Measurements from ENCODE around the gene XRN1. TPM values are rescaled to one million over a fixed set of nuclear protein-coding genes. Genes with fewer than 3 reads are reported as not detected.
"Not testable (repeated sequence)": the region's sequence is repeated elsewhere in the genome, so short reads cannot be mapped to it uniquely, and the experiment has no call there.

Gene XRN1
- polyA plus RNA-seq, 1 experiment = 14.3 TPM

DNA sequence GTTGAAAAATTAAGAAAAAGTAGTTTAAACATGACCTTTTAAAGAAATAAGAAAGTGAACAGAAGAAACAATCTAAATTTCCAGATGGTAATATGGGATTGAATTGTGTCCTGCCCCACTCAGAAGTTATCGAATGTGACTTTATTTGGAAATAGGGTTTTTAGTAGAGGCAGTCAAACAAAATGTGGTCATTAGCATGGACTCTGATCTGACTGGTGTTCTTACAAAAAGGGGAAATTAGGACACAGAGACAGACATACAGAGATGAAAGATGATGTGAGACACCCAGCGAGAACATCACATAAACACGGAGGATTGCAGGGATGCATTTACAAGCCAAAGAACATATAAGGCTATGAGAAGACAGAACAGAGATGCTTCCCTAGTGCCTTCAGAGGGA, 73.2 kb downstream of the XRN1 start:
- 0 out of 2 replicates have a peak, but pooled peaks cover 2% of the 10 kb centered on the region for H3K36me3 ChIP-seq (ENCODE audit: control insufficient read depth, insufficient read depth, low read length)
- no peak for DNase-seq (ENCODE audit: low read depth)
- CTCF ChIA-PET = interaction anchor here (1.1 kb wide), 1 partner anchor 36 kb away, joined by 4 read pairs; no protein-coding TSS in a partner anchor
- TF ChIP-seq, protein P1, sequence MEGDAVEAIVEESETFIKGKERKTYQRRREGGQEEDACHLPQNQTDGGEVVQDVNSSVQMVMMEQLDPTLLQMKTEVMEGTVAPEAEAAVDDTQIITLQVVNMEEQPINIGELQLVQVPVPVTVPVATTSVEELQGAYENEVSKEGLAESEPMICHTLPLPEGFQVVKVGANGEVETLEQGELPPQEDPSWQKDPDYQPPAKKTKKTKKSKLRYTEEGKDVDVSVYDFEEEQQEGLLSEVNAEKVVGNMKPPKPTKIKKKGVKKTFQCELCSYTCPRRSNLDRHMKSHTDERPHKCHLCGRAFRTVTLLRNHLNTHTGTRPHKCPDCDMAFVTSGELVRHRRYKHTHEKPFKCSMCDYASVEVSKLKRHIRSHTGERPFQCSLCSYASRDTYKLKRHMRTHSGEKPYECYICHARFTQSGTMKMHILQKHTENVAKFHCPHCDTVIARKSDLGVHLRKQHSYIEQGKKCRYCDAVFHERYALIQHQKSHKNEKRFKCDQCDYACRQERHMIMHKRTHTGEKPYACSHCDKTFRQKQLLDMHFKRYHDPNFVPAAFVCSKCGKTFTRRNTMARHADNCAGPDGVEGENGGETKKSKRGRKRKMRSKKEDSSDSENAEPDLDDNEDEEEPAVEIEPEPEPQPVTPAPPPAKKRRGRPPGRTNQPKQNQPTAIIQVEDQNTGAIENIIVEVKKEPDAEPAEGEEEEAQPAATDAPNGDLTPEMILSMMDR (IDR thresholded peaks at IDR 0.05; ENCODE audit: insufficient read depth, low read depth, low read length) = no peak
- no peak overlapping the region for H3K4me3 ChIP-seq (ENCODE audit: low read depth, low read length)
- no peaks in the 10 kb centered on the region for H3K27me3 ChIP-seq (ENCODE audit: control insufficient read depth, insufficient read depth, low read length)
- POLR2A ChIA-PET = no interaction called here

DNA sequence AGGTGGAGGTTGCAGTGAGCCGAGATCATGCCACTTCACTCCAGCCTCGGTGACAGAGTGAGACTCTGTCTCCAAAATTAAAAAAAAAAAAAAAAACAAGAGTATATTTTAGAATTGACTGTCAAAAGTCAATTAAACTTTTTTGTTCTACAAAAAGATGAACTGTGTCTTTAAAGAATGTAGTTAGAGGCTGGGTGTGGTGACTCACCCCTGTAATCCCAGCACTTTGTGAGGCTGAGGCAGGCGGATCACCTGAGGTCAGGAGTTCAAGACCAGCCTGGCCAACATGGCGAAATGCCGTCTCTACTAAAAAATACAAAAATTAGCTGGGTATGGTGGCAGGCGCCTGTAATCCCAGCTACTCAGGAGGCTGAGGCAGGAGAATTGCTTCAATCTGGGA, 78.3 kb downstream of the XRN1 start:
- POLR2A ChIA-PET; DNase-seq (ENCODE audit: low read depth); H3K27me3 ChIP-seq (ENCODE audit: control insufficient read depth, insufficient read depth, low read length); H3K4me3 ChIP-seq (ENCODE audit: low read depth, low read length); H3K36me3 ChIP-seq (ENCODE audit: control insufficient read depth, insufficient read depth, low read length): not testable (repeated sequence)
- CTCF ChIA-PET = interaction anchor here (1.2 kb wide), 1 partner anchor 20 kb away, joined by 3 read pairs; no protein-coding TSS in a partner anchor

DNA sequence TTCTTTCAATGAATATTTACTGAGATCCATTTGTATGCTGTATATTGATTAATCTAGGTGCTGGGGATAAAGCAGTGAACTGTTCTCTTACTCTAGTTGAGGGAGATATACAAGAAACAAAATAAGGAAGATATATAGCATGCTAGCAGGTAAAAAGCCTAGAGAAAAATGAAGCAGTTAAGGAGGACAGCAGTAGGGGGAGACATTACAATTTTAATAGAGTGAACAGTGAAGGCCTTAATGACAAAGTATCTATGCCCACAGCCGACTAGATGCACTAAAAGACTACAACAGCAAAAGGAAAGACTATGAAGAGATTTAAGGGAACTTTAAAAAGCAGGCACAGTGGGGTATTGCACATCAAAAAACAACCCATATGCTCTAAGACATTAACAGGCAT, 81.4 kb downstream of the XRN1 start:
- TF ChIP-seq, protein P1 (IDR thresholded peaks at IDR 0.05; ENCODE audit: insufficient read depth, low read depth, low read length) = peak; percentile 17; the same call in 1 of the 2 replicates
- ChIA-PET POLR2A (no interaction called here), CTCF (no interaction called here)
- H3K27me3 ChIP-seq (ENCODE audit: control insufficient read depth, insufficient read depth, low read length) = no peaks in the 10 kb centered on the region
- H3K36me3 ChIP-seq (ENCODE audit: control insufficient read depth, insufficient read depth, low read length) = peaks cover 4% of the 10 kb centered on the region; the same call in 1 of the 2 replicates
- H3K4me3 ChIP-seq (ENCODE audit: low read depth, low read length) = no peak overlapping the region
- DNase-seq (ENCODE audit: low read depth) = no peak

DNA sequence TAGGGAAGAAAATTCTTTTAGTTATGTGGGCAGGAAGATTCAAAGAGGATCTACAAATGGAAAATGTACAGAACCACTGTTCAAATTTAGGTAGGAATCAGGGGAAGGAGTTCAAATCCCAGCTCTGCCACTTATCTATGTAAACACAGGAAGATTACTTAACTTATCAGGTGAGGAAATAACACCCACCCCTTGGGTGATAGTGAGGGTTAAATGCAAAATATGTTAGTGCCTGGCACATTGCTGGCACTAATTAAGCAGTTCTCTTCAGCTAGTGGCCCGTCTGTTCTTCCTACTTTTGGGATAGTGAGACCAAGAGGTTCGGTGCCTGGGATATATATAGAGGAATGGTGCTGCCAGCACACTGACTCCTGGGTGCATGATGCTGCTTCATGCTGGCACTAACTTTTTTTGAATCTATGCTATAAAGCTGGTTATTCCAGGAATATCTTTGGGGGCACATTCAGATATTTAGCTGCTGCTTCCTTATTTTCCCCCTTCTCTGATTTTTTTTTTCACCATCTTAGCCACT, 83.8 kb downstream of the XRN1 start:
- no peaks in the 10 kb centered on the region for H3K27me3 ChIP-seq (ENCODE audit: control insufficient read depth, insufficient read depth, low read length)
- CTCF ChIA-PET = interaction anchor here (0.6 to 1.0 kb wide), 4 partner anchors 8 to 890 kb away, joined by 3 to 5 read pairs (median 3); no protein-coding TSS in a partner anchor
- peaks cover 4% of the 10 kb centered on the region; the same call in 1 of the 2 replicates for H3K36me3 ChIP-seq (ENCODE audit: control insufficient read depth, insufficient read depth, low read length)
- no peak overlapping the region for H3K4me3 ChIP-seq (ENCODE audit: low read depth, low read length)
- DNase-seq (ENCODE audit: low read depth) = no peak
- TF ChIP-seq, protein P1 (IDR thresholded peaks at IDR 0.05; ENCODE audit: insufficient read depth, low read depth, low read length) = no peak
- POLR2A ChIA-PET = no interaction called here

DNA sequence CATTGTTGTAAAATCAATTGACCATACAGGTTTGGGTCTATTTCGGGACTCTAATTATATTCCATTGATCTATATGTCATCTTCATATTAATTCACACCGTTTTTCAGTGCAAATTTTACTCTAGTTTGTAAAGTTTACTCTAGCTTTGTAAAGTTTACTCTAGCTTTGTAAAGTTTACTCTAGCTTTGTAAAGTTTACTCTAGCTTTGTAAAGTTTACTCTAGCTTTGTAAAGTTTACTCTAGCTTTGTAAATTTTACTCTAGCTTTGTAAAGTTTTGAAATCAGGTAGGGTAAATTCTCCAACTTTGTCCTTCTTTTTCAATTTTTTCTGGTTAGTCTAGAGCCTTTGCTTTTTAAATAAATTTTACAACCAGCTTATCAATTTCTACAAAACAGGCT, 84.4 kb downstream of the XRN1 start:
- CTCF ChIA-PET = interaction anchor here (0.7 kb wide), 1 partner anchor 26 kb away, joined by 3 read pairs; no protein-coding TSS in a partner anchor
- POLR2A ChIA-PET; H3K27me3 ChIP-seq (ENCODE audit: control insufficient read depth, insufficient read depth, low read length); DNase-seq (ENCODE audit: low read depth); H3K4me3 ChIP-seq (ENCODE audit: low read depth, low read length); H3K36me3 ChIP-seq (ENCODE audit: control insufficient read depth, insufficient read depth, low read length): not testable (repeated sequence)

DNA sequence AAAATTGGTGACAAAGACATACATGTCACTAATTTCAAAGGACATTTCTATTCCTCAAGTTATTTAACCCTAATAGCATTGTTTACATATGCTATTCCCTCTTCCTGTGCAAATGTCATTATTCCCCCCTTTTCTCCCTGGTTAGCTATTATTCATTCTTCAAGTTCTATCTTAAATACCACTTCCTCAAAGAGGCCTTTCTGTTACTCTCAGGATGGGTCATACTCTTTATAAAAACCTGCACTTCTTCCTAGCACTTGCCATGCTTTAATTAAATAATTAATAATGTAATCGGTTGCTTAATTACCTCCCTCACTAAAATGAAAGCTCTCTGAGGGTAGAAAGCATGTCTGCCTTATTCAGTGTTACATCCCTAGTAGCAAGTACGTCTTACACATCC, 88.5 kb downstream of the XRN1 start:
- ChIA-PET CTCF (no interaction called here), POLR2A (no interaction called here)
- peaks cover 5% of the 10 kb centered on the region for H3K36me3 ChIP-seq (ENCODE audit: control insufficient read depth, insufficient read depth, low read length)
- H3K27me3 ChIP-seq (ENCODE audit: control insufficient read depth, insufficient read depth, low read length) = no peaks in the 10 kb centered on the region
- H3K4me3 ChIP-seq (ENCODE audit: low read depth, low read length) = no peak overlapping the region
- DNase-seq (ENCODE audit: low read depth) = no peak
- TF ChIP-seq, protein P1 (IDR thresholded peaks at IDR 0.05; ENCODE audit: insufficient read depth, low read depth, low read length) = no peak
